AG10803 (cell line): ENCODE data around the gene FYB1.
"Not testable (repeated sequence)": the region's sequence is repeated elsewhere in the genome, so short reads cannot be mapped to it uniquely, and the experiment has no call there.

Source experiments
- DNase-seq: peaks from one replicate; pipeline ENCODE4 v3.0.0; 2010; ENCODE audit warnings: low read depth
- H3K4me3 ChIP-seq: 2 replicates; pipeline ENCODE4 v1.5.1; 2011; ENCODE audit warnings: mild to moderate bottlenecking, low read length, control low read depth
- TF ChIP-seq, protein P1 (sequence below): conservative IDR thresholded peaks from 2 replicates; pipeline ENCODE4 v1.5.1; 2011; ENCODE audit warnings: mild to moderate bottlenecking, low read length, control low read depth, inconsistent platforms

Gene FYB1

DNA sequence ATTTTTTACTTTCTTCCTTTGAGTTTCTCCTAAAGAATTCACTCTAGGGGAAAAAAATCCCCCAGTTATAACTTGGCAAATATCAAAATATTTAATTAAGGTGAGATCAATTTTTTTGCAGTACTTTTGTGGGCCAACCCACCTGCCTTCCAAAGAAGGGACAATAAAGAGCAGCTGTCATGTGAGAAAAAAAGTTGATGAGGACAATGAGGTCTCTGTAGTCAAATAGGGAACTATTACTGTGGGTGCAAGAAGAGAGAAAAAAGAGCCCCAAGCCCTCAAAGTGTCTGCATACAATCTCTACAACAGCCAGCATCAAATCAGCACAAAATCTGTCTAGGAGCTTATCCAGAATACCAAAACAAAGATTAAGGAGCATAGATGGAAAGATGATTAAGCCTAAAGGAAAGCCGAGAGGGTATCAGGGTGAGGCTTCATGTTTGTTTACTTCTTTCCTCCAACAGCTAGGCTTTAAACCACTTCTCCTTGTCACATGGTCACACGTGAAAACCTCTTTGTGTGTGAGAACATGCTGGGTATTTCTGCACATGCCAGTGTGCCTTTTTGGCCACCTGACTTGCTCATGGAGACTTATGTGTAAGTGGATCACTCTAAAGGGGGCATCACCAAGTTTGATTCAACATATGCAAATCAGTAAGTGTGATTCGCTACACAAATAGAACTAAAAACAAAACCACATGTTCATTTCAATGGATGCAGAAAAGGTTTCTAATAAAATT, 19.2 kb upstream of the FYB1 start:
- TF ChIP-seq, protein P1, sequence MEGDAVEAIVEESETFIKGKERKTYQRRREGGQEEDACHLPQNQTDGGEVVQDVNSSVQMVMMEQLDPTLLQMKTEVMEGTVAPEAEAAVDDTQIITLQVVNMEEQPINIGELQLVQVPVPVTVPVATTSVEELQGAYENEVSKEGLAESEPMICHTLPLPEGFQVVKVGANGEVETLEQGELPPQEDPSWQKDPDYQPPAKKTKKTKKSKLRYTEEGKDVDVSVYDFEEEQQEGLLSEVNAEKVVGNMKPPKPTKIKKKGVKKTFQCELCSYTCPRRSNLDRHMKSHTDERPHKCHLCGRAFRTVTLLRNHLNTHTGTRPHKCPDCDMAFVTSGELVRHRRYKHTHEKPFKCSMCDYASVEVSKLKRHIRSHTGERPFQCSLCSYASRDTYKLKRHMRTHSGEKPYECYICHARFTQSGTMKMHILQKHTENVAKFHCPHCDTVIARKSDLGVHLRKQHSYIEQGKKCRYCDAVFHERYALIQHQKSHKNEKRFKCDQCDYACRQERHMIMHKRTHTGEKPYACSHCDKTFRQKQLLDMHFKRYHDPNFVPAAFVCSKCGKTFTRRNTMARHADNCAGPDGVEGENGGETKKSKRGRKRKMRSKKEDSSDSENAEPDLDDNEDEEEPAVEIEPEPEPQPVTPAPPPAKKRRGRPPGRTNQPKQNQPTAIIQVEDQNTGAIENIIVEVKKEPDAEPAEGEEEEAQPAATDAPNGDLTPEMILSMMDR, result no peak
- H3K4me3 ChIP-seq, result no peak overlapping the region
- no peak for DNase-seq

DNA sequence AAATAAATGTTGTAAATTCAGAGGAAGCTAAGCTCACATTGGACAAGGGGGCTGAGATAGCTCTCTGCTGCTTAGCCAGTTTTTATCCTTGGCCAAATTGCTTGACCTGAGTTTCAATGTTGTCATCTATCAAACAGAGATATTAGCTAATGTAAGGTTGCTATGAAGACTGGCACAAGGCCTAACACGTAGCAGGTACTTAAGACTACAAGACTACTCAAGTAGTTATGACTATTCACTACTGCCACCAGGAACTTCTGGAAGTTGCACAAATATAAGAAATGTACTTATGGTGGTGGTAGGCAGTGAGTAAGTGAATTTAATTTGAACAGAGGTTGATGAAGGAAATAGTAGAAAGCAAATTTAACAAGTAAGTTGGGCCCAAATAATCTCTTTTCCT, 17.4 kb upstream of the FYB1 start:
- no peak overlapping the region for H3K4me3 ChIP-seq
- TF ChIP-seq, protein P1, result no peak
- DNase-seq, result no peak

DNA sequence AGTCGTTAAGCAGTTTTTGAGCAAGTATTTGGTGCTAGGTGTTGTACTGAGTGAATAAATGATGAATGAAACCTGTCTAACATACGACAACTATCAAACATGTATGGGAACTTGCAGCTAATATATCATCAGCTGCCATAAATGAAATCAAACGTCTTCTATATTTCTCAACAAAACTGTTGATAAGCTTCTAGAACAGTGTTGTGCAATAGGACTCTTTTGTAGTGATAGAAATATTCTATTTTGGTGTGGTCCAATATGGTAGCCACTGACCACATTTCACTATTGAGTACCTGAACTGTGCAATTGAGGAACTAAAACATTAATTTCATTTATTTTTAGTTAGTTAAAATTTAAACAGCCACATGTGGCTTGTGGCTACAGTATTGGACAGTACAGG, 16.3 kb upstream of the FYB1 start:
- no peak overlapping the region for H3K4me3 ChIP-seq
- no peak for DNase-seq
- TF ChIP-seq, protein P1, result no peak

DNA sequence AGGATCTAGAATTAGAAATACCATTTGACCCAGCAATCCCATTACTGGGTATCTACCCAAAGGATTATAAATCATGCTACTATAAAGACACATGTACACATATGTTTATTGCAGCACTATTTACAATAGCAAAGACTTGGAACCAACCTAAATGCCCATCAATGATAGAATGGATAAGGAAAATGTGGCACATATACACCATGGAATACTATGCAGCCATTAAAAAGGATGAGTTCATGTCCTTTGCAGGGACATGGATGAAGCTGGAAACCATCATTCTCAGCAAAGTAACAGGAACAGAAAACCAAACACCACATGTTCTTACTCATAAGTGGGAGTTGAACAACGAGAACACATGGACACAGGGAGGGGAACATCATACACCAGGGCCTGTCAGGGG, 15.1 kb upstream of the FYB1 start:
- H3K4me3 ChIP-seq, DNase-seq: not testable (repeated sequence)

DNA sequence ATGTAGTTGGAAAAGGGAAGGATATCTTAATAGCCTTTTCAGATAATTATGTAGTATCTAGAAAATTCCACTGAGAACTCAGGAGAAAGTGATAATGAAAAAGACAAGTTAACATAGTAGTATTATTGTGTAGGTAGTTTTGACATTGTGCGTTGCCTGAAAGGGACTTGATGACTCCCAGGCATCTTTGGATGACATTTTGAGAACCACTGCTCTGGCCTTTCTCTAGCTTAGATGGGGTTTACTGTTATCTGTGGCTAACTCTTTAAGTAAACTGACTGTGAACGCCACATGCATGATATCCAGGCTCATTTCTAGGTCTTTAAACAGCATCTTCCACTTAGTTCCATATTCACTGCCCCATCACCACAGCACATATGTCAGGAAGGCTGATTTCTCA, 14.4 kb upstream of the FYB1 start:
- TF ChIP-seq, protein P1, result no peak
- DNase-seq, result no peak
- no peak overlapping the region for H3K4me3 ChIP-seq

DNA sequence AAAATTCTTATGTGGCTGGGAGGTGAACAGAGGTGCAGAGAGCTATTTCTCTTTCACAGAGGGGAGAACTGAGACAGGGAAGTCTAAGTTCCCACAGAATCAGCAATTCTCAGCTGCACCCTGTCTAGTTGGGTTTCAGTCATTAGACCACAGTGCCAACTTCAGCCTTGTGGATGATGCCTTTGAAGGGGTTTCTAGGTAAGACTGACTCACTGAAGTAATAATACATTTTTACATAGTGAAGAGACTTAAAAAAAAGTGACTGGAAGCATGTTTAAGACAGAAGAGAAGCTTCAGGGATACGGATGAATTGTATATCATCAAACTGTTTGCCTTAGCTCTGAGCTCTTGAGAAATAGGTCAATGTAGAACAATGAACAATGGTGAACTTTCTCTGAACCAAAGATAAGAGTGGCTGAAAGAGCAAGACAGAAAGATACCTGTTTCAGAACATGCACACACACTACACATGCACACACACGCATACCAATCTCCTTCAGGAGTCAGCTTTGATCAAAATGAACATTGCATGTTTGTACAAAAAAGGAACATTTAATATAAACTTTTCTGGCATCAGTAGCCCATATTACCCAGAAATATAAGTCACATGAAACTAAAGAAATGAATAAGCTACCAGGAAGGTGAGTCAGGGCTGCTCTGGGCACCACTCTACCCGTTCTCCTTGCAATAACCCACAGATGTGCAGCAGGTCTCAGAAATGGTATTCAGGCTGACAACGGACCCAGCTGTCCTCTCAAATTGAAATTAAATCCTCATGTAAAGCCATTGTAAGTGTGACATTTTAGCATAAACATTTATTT, 12.6 kb upstream of the FYB1 start:
- no peak overlapping the region for H3K4me3 ChIP-seq
- peak; percentile 5 for DNase-seq
- TF ChIP-seq, protein P1, result no peak

DNA sequence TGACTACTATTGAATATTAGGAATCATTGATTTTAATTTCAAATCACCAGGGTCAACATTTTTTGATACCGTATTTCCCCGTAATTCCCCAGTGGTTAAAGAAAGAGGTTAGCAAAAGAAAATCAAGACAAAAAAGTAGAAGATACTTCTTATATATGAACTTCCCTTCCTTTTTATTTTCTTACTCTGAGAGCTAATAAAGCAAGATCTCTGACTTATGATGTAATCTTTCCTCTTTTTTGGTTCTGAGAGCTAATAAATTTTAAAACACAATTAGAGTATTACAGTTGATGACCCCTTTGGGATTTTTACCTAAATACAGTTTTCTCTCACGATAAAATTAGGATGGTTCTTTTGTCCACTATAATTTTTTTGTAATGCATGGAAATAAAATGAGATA, 9.2 kb upstream of the FYB1 start:
- no peak overlapping the region for H3K4me3 ChIP-seq
- TF ChIP-seq, protein P1, result no peak
- DNase-seq, result no peak
